GM23338 (cell line): Measurements from ENCODE around the gene SLC35G2. TPM values are rescaled to one million over a fixed set of nuclear protein-coding genes. Genes with fewer than 3 reads are reported as not detected.

Experiments
- ATAC-seq: fragments of 200-7000 bp; cut with Tn5 transposase; 3 replicates; pipeline ENCODE4 v1.9.1; 2020
- DNase-seq: peaks from one replicate; pipeline ENCODE4 v3.0.0-alpha.2; 2015; ENCODE audit warnings: low spot score
- H2AFZ ChIP-seq: fragments of 200-600 bp; sonication (generic); 2 replicates; pipeline ENCODE4 v1.8.0; 2016; ENCODE audit warnings: antibody characterized with exemption, mild to moderate bottlenecking, moderate library complexity
- H3F3A ChIP-seq: fragments of 200-600 bp; sonication (generic); replicated peaks from 2 replicates; pipeline ENCODE4 v1.8.0; 2017; ENCODE audit warnings: antibody characterized with exemption, mixed run types, low read depth
- H3K27ac ChIP-seq: fragments of 200-600 bp; sonication (generic); 2 replicates; pipeline ENCODE4 v1.6.1; 2016; ENCODE audit warnings: low read depth
- H3K27me3 ChIP-seq: fragments of 200-600 bp; sonication (generic); 2 replicates; pipeline ENCODE4 v1.8.0; 2016; ENCODE audit warnings: mild to moderate bottlenecking, mixed run types, moderate library complexity; ENCODE audit not compliant: insufficient read depth
- H3K36me3 ChIP-seq: fragments of 200-600 bp; sonication (generic); 2 replicates; pipeline ENCODE4 v1.8.0; 2016; ENCODE audit warnings: mild to moderate bottlenecking; ENCODE audit not compliant: insufficient read depth
- H3K4me1 ChIP-seq: fragments of 200-600 bp; sonication (generic); 2 replicates; pipeline ENCODE4 v1.8.0; 2016; ENCODE audit warnings: mild to moderate bottlenecking, moderate library complexity; ENCODE audit not compliant: insufficient read depth
- H3K4me2 ChIP-seq: fragments of 200-600 bp; sonication (generic); 2 replicates; pipeline ENCODE4 v1.7.1; 2017; ENCODE audit warnings: mixed run types
- H3K4me3 ChIP-seq: fragments of 200-600 bp; sonication (generic); 2 replicates; pipeline ENCODE4 v1.6.1; 2016; ENCODE audit warnings: mixed run types
- H3K79me2 ChIP-seq: fragments of 200-600 bp; sonication (generic); replicated peaks from 2 replicates; pipeline ENCODE4 v1.8.0; 2017; ENCODE audit warnings: mild to moderate bottlenecking; ENCODE audit not compliant: insufficient read depth
- H3K9me2 ChIP-seq: fragments of 200-600 bp; sonication (generic); 2 replicates; pipeline ENCODE4 v1.8.0; 2017; ENCODE audit not compliant: insufficient read depth
- H4K20me1 ChIP-seq: fragments of 200-600 bp; sonication (generic); replicated peaks from 2 replicates; pipeline ENCODE4 v1.8.0; 2017; ENCODE audit warnings: mild to moderate bottlenecking; ENCODE audit not compliant: insufficient read depth
- H3K27ac Mint-ChIP-seq: 2 replicates; pipeline ENCODE4 v1.8.0; 2020; ENCODE audit warnings: inconsistent platforms, mild to moderate bottlenecking, moderate library complexity, mixed read lengths
- H3K27me3 Mint-ChIP-seq: 3 replicates; pipeline ENCODE4 v1.8.0; 2022; ENCODE audit warnings: low read depth, mild to moderate bottlenecking, moderate library complexity, mixed read lengths, inconsistent platforms; ENCODE audit not compliant: insufficient read depth, poor library complexity
- H3K36me3 Mint-ChIP-seq: 3 replicates; pipeline ENCODE4 v1.8.0; 2021; ENCODE audit warnings: low read depth, mild to moderate bottlenecking, inconsistent platforms, moderate library complexity, mixed read lengths
- H3K4me1 Mint-ChIP-seq: 3 replicates; pipeline ENCODE4 v1.8.0; 2020; ENCODE audit warnings: mild to moderate bottlenecking, inconsistent platforms, mixed read lengths
- H3K4me3 Mint-ChIP-seq: 3 replicates; pipeline ENCODE4 v1.8.0; 2021; ENCODE audit warnings: moderate library complexity, mild to moderate bottlenecking, inconsistent platforms, mixed read lengths
- H3K9me3 Mint-ChIP-seq: 3 replicates; pipeline ENCODE4 v1.8.0; 2020; ENCODE audit warnings: moderate library complexity, mild to moderate bottlenecking, inconsistent platforms, mixed read lengths
- CREB1 ChIP-seq: fragments of 250-450 bp; sonication (Bioruptor Pico); IDR thresholded peaks from 2 replicates; pipeline ENCODE4 v1.5.0; 2020; ENCODE audit warnings: low read depth, mild to moderate bottlenecking, moderate library complexity
- EZH2 ChIP-seq: fragments of 200-600 bp; sonication (generic); IDR thresholded peaks from one replicate; pipeline ENCODE4 v1.8.0; 2017; ENCODE audit warnings: antibody characterized with exemption, mild to moderate bottlenecking, low read depth; ENCODE audit not compliant: unreplicated experiment
- EZH2phosphoT487 ChIP-seq: fragments of 200-600 bp; sonication (generic); IDR thresholded peaks from one replicate; pipeline ENCODE4 v1.8.1; 2018; ENCODE audit warnings: antibody characterized with exemption; ENCODE audit not compliant: unreplicated experiment
- JUNB ChIP-seq: IDR thresholded peaks from one replicate; pipeline ENCODE4 v1.6.1; 2016; ENCODE audit warnings: antibody characterized with exemption; ENCODE audit not compliant: unreplicated experiment
- NANOG ChIP-seq: IDR thresholded peaks from 2 replicates; pipeline ENCODE4 v1.6.1; 2016; ENCODE audit warnings: antibody characterized with exemption, borderline replicate concordance
- POLR2AphosphoS5 ChIP-seq: IDR thresholded peaks from 2 replicates; pipeline ENCODE4 v1.6.1; 2016; ENCODE audit warnings: antibody characterized with exemption, low read depth
- STAT1 ChIP-seq: IDR thresholded peaks from one replicate; pipeline ENCODE4 v1.6.1; 2016; ENCODE audit warnings: antibody characterized with exemption; ENCODE audit not compliant: unreplicated experiment
- ZNF114 ChIP-seq: fragments of 250-450 bp; sonication (Bioruptor Pico); IDR thresholded peaks from 2 replicates; pipeline ENCODE4 v1.5.0; 2020; ENCODE audit warnings: mild to moderate bottlenecking, moderate library complexity
- ZNF331 ChIP-seq: fragments of 250-450 bp; sonication (Bioruptor Pico); IDR thresholded peaks from 2 replicates; pipeline ENCODE4 v1.5.0; 2020; ENCODE audit warnings: low read depth, mild to moderate bottlenecking, moderate library complexity
- polyA plus RNA-seq: library from polyadenylated mRNA; unstranded; fragments of >200 nt; fragmentation: Nextera tagmentation; extraction: Ambion mirVana; gene quantifications from 2 replicates; pipeline ENCODE4 v1.2.1, GENCODE V29; 2016
- total RNA-seq: library from RNA; depleted of rRNA; stranded (reverse); fragments of >200 nt; shearing (Covaris generic); gene quantifications from 2 replicates; pipeline ENCODE4 v1.2.3, GENCODE V29; 2014
- TF ChIP-seq, protein P1 (sequence below): IDR thresholded peaks from one replicate; pipeline ENCODE4 v1.6.1; 2018; ENCODE audit warnings: antibody characterized with exemption; ENCODE audit not compliant: unreplicated experiment
- TF ChIP-seq, protein P2 (sequence below): fragments of 250-450 bp; sonication (Bioruptor Pico); IDR thresholded peaks from 2 replicates; pipeline ENCODE4 v1.5.0; 2020; ENCODE audit warnings: mild to moderate bottlenecking, moderate library complexity
- TF ChIP-seq, protein P3 (sequence below), 2 experiments: fragments of 200-600 bp in 1 of 2; sonication (generic) in 1 of 2; conservative IDR thresholded peaks; 2 replicates each; pipeline versions ENCODE4 v1.5.1 to v1.6.1; 2016 to 2017; ENCODE audit warnings: antibody characterized with exemption in 2 of 2, low read depth in 2 of 2, mild to moderate bottlenecking in 2 of 2, moderate library complexity in 1 of 2
- TF ChIP-seq, protein P4 (sequence below): IDR thresholded peaks from 2 replicates; pipeline ENCODE4 v1.6.1; 2016; ENCODE audit warnings: antibody characterized with exemption

Gene SLC35G2
- total and polyA plus RNA-seq, 2 experiments from 2014 or later = 6.8 to 8.8 TPM

DNA sequence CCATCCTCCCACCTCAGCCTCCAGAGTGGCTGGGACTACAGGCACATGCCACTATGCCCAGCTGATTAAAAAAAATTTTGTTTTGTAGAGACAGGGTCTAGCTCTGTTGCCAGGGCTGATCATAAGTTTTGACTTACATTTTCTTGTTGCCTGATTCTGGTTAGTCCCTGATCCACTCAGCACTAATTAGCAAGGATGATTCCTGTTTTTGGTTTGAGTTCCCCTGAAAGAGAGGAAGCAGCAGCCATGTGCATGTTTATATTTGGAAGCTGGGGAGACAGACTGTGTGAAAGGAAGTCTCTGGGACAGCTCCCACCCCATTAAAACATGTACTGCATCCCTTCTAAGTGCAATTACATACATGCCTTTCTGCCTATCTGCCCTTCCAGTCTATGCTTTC, 39.5 kb downstream of the SLC35G2 start:
- no peaks in the 10 kb centered on the region for H3K36me3 ChIP-seq
- TF ChIP-seq POLR2AphosphoS5 = no peak
- TF ChIP-seq, protein P1, sequence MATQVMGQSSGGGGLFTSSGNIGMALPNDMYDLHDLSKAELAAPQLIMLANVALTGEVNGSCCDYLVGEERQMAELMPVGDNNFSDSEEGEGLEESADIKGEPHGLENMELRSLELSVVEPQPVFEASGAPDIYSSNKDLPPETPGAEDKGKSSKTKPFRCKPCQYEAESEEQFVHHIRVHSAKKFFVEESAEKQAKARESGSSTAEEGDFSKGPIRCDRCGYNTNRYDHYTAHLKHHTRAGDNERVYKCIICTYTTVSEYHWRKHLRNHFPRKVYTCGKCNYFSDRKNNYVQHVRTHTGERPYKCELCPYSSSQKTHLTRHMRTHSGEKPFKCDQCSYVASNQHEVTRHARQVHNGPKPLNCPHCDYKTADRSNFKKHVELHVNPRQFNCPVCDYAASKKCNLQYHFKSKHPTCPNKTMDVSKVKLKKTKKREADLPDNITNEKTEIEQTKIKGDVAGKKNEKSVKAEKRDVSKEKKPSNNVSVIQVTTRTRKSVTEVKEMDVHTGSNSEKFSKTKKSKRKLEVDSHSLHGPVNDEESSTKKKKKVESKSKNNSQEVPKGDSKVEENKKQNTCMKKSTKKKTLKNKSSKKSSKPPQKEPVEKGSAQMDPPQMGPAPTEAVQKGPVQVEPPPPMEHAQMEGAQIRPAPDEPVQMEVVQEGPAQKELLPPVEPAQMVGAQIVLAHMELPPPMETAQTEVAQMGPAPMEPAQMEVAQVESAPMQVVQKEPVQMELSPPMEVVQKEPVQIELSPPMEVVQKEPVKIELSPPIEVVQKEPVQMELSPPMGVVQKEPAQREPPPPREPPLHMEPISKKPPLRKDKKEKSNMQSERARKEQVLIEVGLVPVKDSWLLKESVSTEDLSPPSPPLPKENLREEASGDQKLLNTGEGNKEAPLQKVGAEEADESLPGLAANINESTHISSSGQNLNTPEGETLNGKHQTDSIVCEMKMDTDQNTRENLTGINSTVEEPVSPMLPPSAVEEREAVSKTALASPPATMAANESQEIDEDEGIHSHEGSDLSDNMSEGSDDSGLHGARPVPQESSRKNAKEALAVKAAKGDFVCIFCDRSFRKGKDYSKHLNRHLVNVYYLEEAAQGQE = no peak
- TF ChIP-seq, protein P2, sequence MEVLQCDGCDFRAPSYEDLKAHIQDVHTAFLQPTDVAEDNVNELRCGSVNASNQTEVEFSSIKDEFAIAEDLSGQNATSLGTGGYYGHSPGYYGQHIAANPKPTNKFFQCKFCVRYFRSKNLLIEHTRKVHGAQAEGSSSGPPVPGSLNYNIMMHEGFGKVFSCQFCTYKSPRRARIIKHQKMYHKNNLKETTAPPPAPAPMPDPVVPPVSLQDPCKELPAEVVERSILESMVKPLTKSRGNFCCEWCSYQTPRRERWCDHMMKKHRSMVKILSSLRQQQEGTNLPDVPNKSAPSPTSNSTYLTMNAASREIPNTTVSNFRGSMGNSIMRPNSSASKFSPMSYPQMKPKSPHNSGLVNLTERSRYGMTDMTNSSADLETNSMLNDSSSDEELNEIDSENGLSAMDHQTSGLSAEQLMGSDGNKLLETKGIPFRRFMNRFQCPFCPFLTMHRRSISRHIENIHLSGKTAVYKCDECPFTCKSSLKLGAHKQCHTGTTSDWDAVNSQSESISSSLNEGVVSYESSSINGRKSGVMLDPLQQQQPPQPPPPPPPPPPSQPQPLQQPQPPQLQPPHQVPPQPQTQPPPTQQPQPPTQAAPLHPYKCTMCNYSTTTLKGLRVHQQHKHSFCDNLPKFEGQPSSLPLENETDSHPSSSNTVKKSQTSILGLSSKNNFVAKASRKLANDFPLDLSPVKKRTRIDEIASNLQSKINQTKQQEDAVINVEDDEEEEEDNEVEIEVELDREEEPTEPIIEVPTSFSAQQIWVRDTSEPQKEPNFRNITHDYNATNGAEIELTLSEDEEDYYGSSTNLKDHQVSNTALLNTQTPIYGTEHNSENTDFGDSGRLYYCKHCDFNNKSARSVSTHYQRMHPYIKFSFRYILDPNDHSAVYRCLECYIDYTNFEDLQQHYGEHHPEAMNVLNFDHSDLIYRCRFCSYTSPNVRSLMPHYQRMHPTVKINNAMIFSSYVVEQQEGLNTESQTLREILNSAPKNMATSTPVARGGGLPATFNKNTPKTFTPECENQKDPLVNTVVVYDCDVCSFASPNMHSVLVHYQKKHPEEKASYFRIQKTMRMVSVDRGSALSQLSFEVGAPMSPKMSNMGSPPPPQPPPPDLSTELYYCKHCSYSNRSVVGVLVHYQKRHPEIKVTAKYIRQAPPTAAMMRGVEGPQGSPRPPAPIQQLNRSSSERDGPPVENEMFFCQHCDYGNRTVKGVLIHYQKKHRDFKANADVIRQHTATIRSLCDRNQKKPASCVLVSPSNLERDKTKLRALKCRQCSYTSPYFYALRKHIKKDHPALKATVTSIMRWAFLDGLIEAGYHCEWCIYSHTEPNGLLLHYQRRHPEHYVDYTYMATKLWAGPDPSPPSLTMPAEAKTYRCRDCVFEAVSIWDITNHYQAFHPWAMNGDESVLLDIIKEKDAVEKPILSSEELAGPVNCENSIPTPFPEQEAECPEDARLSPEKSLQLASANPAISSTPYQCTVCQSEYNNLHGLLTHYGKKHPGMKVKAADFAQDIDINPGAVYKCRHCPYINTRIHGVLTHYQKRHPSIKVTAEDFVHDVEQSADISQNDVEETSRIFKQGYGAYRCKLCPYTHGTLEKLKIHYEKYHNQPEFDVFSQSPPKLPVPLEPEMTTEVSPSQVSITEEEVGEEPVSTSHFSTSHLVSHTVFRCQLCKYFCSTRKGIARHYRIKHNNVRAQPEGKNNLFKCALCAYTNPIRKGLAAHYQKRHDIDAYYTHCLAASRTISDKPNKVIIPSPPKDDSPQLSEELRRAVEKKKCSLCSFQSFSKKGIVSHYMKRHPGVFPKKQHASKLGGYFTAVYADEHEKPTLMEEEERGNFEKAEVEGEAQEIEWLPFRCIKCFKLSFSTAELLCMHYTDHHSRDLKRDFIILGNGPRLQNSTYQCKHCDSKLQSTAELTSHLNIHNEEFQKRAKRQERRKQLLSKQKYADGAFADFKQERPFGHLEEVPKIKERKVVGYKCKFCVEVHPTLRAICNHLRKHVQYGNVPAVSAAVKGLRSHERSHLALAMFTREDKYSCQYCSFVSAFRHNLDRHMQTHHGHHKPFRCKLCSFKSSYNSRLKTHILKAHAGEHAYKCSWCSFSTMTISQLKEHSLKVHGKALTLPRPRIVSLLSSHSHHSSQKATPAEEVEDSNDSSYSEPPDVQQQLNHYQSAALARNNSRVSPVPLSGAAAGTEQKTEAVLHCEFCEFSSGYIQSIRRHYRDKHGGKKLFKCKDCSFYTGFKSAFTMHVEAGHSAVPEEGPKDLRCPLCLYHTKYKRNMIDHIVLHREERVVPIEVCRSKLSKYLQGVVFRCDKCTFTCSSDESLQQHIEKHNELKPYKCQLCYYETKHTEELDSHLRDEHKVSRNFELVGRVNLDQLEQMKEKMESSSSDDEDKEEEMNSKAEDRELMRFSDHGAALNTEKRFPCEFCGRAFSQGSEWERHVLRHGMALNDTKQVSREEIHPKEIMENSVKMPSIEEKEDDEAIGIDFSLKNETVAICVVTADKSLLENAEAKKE = no peak
- TF ChIP-seq, protein P3, sequence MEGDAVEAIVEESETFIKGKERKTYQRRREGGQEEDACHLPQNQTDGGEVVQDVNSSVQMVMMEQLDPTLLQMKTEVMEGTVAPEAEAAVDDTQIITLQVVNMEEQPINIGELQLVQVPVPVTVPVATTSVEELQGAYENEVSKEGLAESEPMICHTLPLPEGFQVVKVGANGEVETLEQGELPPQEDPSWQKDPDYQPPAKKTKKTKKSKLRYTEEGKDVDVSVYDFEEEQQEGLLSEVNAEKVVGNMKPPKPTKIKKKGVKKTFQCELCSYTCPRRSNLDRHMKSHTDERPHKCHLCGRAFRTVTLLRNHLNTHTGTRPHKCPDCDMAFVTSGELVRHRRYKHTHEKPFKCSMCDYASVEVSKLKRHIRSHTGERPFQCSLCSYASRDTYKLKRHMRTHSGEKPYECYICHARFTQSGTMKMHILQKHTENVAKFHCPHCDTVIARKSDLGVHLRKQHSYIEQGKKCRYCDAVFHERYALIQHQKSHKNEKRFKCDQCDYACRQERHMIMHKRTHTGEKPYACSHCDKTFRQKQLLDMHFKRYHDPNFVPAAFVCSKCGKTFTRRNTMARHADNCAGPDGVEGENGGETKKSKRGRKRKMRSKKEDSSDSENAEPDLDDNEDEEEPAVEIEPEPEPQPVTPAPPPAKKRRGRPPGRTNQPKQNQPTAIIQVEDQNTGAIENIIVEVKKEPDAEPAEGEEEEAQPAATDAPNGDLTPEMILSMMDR (conservative IDR thresholded peaks at IDR 0.05; ENCODE audit: low read depth in 2 of 2) = no peak
- TF ChIP-seq ZNF114 (CRISPR knock-in tag) = no peak
- TF ChIP-seq STAT1 = no peak
- TF ChIP-seq, protein P4, sequence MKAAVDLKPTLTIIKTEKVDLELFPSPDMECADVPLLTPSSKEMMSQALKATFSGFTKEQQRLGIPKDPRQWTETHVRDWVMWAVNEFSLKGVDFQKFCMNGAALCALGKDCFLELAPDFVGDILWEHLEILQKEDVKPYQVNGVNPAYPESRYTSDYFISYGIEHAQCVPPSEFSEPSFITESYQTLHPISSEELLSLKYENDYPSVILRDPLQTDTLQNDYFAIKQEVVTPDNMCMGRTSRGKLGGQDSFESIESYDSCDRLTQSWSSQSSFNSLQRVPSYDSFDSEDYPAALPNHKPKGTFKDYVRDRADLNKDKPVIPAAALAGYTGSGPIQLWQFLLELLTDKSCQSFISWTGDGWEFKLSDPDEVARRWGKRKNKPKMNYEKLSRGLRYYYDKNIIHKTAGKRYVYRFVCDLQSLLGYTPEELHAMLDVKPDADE = no peak
- TF ChIP-seq JUNB = no peak
- TF ChIP-seq EZH2phosphoT487 = no peak
- no peak for TF ChIP-seq EZH2
- no peak for TF ChIP-seq NANOG
- TF ChIP-seq ZNF331 = no peak
- TF ChIP-seq CREB1 (CRISPR knock-in tag) = no peak
- no peak overlapping the region for H3K4me3 ChIP-seq
- no peaks in the 10 kb centered on the region for H3K27me3 ChIP-seq
- 0 out of 2 replicates have a peak, but pooled peaks cover 2% of the 10 kb centered on the region for H3F3A ChIP-seq
- no peak overlapping the region for H2AFZ ChIP-seq
- Mint-ChIP-seq H3K9me3 (peaks cover 4% of the 10 kb centered on the region; the same call in 1 of the 3 replicates), H3K4me1 (peaks cover 39% of the 10 kb centered on the region), H3K4me3 (no peak overlapping the region; the same call in 2 of the 3 replicates), H3K27ac (no peak overlapping the region; the same call in 1 of the 2 replicates), H3K36me3 (peaks cover 22% of the 10 kb centered on the region), H3K27me3 (peaks cover 9% of the 10 kb centered on the region)
- H3K4me2 ChIP-seq = no peak overlapping the region
- peaks cover 19% of the 10 kb centered on the region for H4K20me1 ChIP-seq
- no peak for ATAC-seq
- H3K79me2 ChIP-seq = peaks cover 65% of the 10 kb centered on the region
- peaks cover 29% of the 10 kb centered on the region for H3K4me1 ChIP-seq
- no peak overlapping the region for H3K27ac ChIP-seq
- H3K9me2 ChIP-seq = no peaks in the 10 kb centered on the region
- no peak for DNase-seq
